ENCODE measurements around the gene MRGPRG.

MRGPRG gene

DNA sequence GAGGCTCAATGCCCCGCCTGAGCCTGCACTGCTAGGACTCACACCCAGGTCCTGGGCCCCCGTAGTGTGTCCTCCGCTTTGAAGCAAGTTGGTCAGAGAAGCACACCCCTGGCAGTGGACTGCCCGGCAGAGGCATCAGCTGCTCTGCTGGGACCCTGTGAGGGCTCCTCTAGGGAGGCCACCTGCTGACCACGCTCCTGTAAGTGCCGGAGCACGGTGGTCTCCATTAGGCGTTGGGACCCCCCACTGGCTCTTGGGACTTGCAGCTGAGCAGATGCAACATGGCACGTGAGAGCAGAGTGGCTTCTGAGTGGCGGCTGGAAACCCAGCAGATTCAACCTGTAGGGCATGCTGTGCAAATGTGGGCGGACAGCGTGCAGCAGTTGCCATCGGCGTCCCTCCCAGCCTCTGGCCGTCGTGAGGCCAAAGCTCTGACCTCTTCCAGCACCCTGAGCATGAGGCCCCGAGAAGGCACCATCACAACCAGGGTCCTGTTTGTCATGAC lies 16.9 kb downstream of the MRGPRG start:
- TF ChIP-seq, protein P1, sequence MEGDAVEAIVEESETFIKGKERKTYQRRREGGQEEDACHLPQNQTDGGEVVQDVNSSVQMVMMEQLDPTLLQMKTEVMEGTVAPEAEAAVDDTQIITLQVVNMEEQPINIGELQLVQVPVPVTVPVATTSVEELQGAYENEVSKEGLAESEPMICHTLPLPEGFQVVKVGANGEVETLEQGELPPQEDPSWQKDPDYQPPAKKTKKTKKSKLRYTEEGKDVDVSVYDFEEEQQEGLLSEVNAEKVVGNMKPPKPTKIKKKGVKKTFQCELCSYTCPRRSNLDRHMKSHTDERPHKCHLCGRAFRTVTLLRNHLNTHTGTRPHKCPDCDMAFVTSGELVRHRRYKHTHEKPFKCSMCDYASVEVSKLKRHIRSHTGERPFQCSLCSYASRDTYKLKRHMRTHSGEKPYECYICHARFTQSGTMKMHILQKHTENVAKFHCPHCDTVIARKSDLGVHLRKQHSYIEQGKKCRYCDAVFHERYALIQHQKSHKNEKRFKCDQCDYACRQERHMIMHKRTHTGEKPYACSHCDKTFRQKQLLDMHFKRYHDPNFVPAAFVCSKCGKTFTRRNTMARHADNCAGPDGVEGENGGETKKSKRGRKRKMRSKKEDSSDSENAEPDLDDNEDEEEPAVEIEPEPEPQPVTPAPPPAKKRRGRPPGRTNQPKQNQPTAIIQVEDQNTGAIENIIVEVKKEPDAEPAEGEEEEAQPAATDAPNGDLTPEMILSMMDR (conservative IDR thresholded peaks at IDR 0.05; ENCODE audit: low read depth, low read length), result no peak
- Histone ChIP-seq H3K27me3 (ENCODE audit: insufficient read depth, low read depth) (peaks cover 69% of the 10 kb centered on the region), H3K9ac (no peak overlapping the region), H3K36me3 (ENCODE audit: insufficient read depth) (no peaks in the 10 kb centered on the region), H3K27ac (no peak overlapping the region), H3K79me2 (ENCODE audit: insufficient read depth, low read depth) (no peaks in the 10 kb centered on the region), H3K4me3 (IDR thresholded peaks at IDR 0.05; ENCODE audit: insufficient read depth, low read depth, low read length) (no peak overlapping the region), H2AFZ (ENCODE audit: low read depth) (no peak overlapping the region), H3K4me2 (no peak overlapping the region), H3K4me1 (ENCODE audit: low read depth, poor library complexity, severe bottlenecking) (peaks cover 8% of the 10 kb centered on the region), H4K20me1 (ENCODE audit: insufficient read depth) (no peaks in the 10 kb centered on the region)

GRCh38 chr11:3201112-3201581 lies 17.5 kb downstream of the MRGPRG start:
- Histone ChIP-seq H3K79me2 (ENCODE audit: insufficient read depth, low read depth) (no peaks in the 10 kb centered on the region), H3K4me2 (no peak overlapping the region), H3K36me3 (ENCODE audit: insufficient read depth) (no peaks in the 10 kb centered on the region), H3K27ac (no peak overlapping the region), H2AFZ (ENCODE audit: low read depth) (no peak overlapping the region), H3K4me1 (ENCODE audit: low read depth, poor library complexity, severe bottlenecking) (peaks cover 8% of the 10 kb centered on the region), H3K27me3 (ENCODE audit: insufficient read depth, low read depth) (peaks cover 73% of the 10 kb centered on the region), H3K4me3 (IDR thresholded peaks at IDR 0.05; ENCODE audit: insufficient read depth, low read depth, low read length) (no peak overlapping the region), H4K20me1 (ENCODE audit: insufficient read depth) (no peaks in the 10 kb centered on the region), H3K9ac (no peak overlapping the region)
- TF ChIP-seq, protein P1 (conservative IDR thresholded peaks at IDR 0.05; ENCODE audit: low read depth, low read length), result no peak

DNA sequence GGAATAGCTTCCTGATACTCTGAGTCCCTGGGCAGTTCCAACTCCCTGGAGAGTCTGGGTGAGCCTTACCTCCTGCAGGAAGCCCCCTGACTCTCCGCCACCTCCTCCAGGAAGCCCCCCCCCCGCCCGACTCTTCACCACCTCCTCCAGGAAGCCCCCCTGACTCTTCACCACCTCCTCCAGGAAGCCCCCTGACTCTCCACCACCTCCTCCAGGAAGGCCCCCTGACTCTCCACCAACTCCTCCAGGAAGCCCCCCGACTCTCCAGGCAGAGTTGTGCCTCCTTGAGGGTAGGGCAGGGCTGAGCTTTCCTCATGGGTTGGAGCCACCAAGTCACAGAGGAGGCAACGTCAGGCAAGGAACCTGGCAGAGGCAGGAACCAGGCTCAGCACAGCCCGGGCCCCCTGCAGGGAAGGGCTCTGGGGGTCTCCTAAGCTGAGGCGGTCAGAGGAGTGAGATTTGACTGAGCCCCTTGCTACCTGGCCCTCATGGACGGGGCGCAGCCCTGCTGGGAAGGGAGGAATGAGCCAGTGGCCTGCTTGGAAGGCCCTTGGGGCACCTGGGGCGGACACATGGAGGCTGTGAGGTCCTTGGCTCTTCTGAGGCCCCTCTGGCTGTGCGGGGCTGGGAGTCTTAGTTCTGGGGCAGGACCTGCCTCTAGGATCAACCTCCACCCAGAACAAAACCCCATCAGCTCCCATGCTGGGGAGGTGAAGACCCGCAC lies 18.1 kb downstream of the MRGPRG start:
- no peak overlapping the region for H2AFZ ChIP-seq (ENCODE audit: low read depth)
- H3K27me3 ChIP-seq (ENCODE audit: insufficient read depth, low read depth), result peaks cover 78% of the 10 kb centered on the region
- H3K4me2 ChIP-seq, result no peak overlapping the region
- no peaks in the 10 kb centered on the region for H4K20me1 ChIP-seq (ENCODE audit: insufficient read depth)
- no peak overlapping the region for H3K9ac ChIP-seq
- no peaks in the 10 kb centered on the region for H3K36me3 ChIP-seq (ENCODE audit: insufficient read depth)
- TF ChIP-seq, protein P1 (conservative IDR thresholded peaks at IDR 0.05; ENCODE audit: low read depth, low read length), result no peak
- H3K4me1 ChIP-seq (ENCODE audit: low read depth, poor library complexity, severe bottlenecking), result peaks cover 5% of the 10 kb centered on the region
- H3K4me3 ChIP-seq (IDR thresholded peaks at IDR 0.05; ENCODE audit: insufficient read depth, low read depth, low read length), result no peak overlapping the region
- no peak overlapping the region for H3K27ac ChIP-seq
- no peaks in the 10 kb centered on the region for H3K79me2 ChIP-seq (ENCODE audit: insufficient read depth, low read depth)

GRCh38 chr11:3199537-3200295 lies 18.9 kb downstream of the MRGPRG start:
- Histone ChIP-seq H3K36me3 (ENCODE audit: insufficient read depth) (no peaks in the 10 kb centered on the region), H3K4me2 (no peak overlapping the region), H3K27me3 (ENCODE audit: insufficient read depth, low read depth) (peaks cover 74% of the 10 kb centered on the region), H3K4me1 (ENCODE audit: low read depth, poor library complexity, severe bottlenecking) (no peaks in the 10 kb centered on the region), H4K20me1 (ENCODE audit: insufficient read depth) (no peaks in the 10 kb centered on the region), H3K9ac (no peak overlapping the region), H3K4me3 (IDR thresholded peaks at IDR 0.05; ENCODE audit: insufficient read depth, low read depth, low read length) (no peak overlapping the region), H3K79me2 (ENCODE audit: insufficient read depth, low read depth) (no peaks in the 10 kb centered on the region), H2AFZ (ENCODE audit: low read depth) (no peak overlapping the region), H3K27ac (no peak overlapping the region)
- TF ChIP-seq, protein P1 (conservative IDR thresholded peaks at IDR 0.05; ENCODE audit: low read depth, low read length), result no peak

All from KMS-11 (cell line).